ENCODE measurements around the gene SYTL2.
"Not testable (repeated sequence)": the region's sequence is repeated elsewhere in the genome, so short reads cannot be mapped to it uniquely, and the experiment has no call there.

The SYTL2 gene, protein sequence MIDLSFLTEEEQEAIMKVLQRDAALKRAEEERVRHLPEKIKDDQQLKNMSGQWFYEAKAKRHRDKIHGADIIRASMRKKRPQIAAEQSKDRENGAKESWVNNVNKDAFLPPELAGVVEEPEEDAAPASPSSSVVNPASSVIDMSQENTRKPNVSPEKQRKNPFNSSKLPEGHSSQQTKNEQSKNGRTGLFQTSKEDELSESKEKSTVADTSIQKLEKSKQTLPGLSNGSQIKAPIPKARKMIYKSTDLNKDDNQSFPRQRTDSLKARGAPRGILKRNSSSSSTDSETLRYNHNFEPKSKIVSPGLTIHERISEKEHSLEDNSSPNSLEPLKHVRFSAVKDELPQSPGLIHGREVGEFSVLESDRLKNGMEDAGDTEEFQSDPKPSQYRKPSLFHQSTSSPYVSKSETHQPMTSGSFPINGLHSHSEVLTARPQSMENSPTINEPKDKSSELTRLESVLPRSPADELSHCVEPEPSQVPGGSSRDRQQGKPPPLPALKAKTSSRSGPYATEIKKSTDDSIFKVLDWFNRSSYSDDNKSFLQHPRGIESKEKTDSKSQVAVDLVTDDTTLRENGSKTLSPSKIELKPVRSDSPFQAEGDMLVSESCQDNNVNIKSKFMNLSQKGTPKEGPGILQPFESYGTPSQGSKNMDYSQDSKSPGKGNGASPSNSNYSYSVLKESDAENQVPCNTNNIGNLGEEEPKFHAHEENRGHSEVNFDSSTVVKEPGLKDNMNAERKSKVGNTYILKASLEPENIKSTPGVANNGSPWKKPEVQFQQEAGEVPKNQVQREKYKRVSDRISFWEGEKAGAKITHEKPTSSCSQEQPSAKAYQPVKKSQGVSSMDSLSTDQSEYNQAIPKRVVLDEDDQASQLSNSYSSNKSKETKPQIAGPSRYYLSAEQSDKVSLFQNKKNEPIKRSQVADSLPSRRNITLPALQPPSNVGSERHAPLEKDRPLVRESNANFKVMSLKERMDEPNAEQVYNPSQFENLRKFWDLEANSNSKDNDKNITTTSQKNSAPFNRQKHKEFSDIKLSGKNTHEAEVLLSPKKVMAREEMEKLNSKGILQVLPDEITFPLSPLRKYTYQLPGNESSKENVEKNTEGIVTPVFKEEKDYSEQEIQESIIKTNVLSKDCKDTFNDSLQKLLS (N-terminal part only)

GRCh38 chr11:85810871-85811611 is at the start of gene SYTL2:
TSS of gene SYTL2 (minus strand) at chr11:85811141. CDS start at chr11:85757725, 53,416 bp downstream.
- Histone ChIP-seq H3K27ac (ENCODE audit: low read depth, low read length) (no peak within 1 kb of the TSS), H3K4me3 (ENCODE audit: low read depth in 1 of 2, low read length in 2 of 2) (peak within 1 kb of the TSS; percentile 47 to 83), H3K27me3 (ENCODE audit: control insufficient read depth in 1 of 2, insufficient read depth in 2 of 2, low read length in 2 of 2) (no peaks in the 10 kb centered on the region), H3K9me3 (ENCODE audit: low read length) (no peaks in the 10 kb centered on the region), H3K9ac (ENCODE audit: low read length) (no peak within 1 kb of the TSS), H3K4me1 (ENCODE audit: insufficient read depth, low read length) (peaks cover 6% of the 10 kb centered on the region), H3K36me3 (ENCODE audit: insufficient read depth, low read length) (no peaks in the 10 kb centered on the region)

DNA sequence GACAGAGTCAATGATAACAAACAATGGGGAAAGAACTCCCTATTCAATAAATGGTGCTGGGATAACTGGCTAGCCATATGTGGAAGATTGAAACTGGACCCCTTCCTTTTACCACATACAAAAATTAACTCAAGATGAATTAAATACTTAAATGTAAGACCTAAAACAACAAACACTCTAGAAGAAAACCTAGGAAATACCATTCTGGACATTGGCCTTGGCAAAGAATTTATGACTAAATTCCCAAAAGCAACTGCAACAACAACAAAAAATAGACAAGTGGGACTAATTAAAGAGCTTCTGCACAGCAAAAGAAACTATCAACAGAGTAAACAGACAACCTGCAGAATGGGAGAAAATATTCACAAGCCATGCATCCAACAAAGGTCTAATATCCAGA is 48.6 kb upstream of the SYTL2 start:
- H3K36me3 ChIP-seq (ENCODE audit: insufficient read depth, low read length); H3K9me3 ChIP-seq (ENCODE audit: low read length); H3K4me1 ChIP-seq (ENCODE audit: insufficient read depth, low read length); H3K27ac ChIP-seq (ENCODE audit: low read depth, low read length); H3K27me3 ChIP-seq (ENCODE audit: control insufficient read depth in 1 of 2, insufficient read depth in 2 of 2, low read length in 2 of 2); H3K9ac ChIP-seq (ENCODE audit: low read length); H3K4me3 ChIP-seq (ENCODE audit: low read depth in 1 of 2, low read length in 2 of 2): not testable (repeated sequence)

GRCh38 chr11:85857098-85857497 is 46.2 kb upstream of the SYTL2 start:
- Histone ChIP-seq H3K36me3 (ENCODE audit: insufficient read depth, low read length) (no peaks in the 10 kb centered on the region), H3K27me3 (ENCODE audit: control insufficient read depth in 1 of 2, insufficient read depth in 2 of 2, low read length in 2 of 2) (no peaks in the 10 kb centered on the region), H3K4me1 (ENCODE audit: insufficient read depth, low read length) (peaks cover 6% of the 10 kb centered on the region), H3K27ac (ENCODE audit: low read depth, low read length) (no peak overlapping the region), H3K9me3 (ENCODE audit: low read length) (no peaks in the 10 kb centered on the region), H3K9ac (ENCODE audit: low read length) (no peak overlapping the region), H3K4me3 (ENCODE audit: low read depth in 1 of 2, low read length in 2 of 2) (no peak overlapping the region)

- Histone ChIP-seq H3K27ac (ENCODE audit: low read depth, low read length) (peak within 1 kb of the TSS; percentile 82), H3K4me1 (ENCODE audit: insufficient read depth, low read length) (peaks cover 6% of the 10 kb centered on the region), H3K4me3 (ENCODE audit: low read depth in 1 of 2, low read length in 2 of 2) (peak within 1 kb of the TSS; percentile 80 to 92), H3K27me3 (ENCODE audit: control insufficient read depth in 1 of 2, insufficient read depth in 2 of 2, low read length in 2 of 2) (no peaks in the 10 kb centered on the region), H3K9me3 (ENCODE audit: low read length) (no peaks in the 10 kb centered on the region), H3K36me3 (ENCODE audit: insufficient read depth, low read length) (no peaks in the 10 kb centered on the region), H3K9ac (ENCODE audit: low read length) (peak within 1 kb of the TSS; percentile 91)
These were observed 44.4 kb upstream of the SYTL2 start, which contains the start of gene CCDC83 for GRCh38 chr11:85855341-85855656. TSS of gene CCDC83 (plus strand) at chr11:85855383. CDS start at chr11:85865124, 9,741 bp downstream.

GRCh38 chr11:85854557-85855340 is 43.8 kb upstream of the SYTL2 start:
- Histone ChIP-seq H3K4me3 (ENCODE audit: low read depth in 1 of 2, low read length in 2 of 2) (peak overlapping the region; percentile 80 to 92), H3K4me1 (ENCODE audit: insufficient read depth, low read length) (peaks cover 6% of the 10 kb centered on the region), H3K9ac (ENCODE audit: low read length) (peak overlapping the region; percentile 91), H3K9me3 (ENCODE audit: low read length) (no peaks in the 10 kb centered on the region), H3K27me3 (ENCODE audit: control insufficient read depth in 1 of 2, insufficient read depth in 2 of 2, low read length in 2 of 2) (no peaks in the 10 kb centered on the region), H3K36me3 (ENCODE audit: insufficient read depth, low read length) (no peaks in the 10 kb centered on the region), H3K27ac (ENCODE audit: low read depth, low read length) (peak overlapping the region; percentile 82)

- Histone ChIP-seq H3K4me1 (ENCODE audit: insufficient read depth, low read length) (peaks cover 6% of the 10 kb centered on the region), H3K36me3 (ENCODE audit: insufficient read depth, low read length) (no peaks in the 10 kb centered on the region), H3K27ac (ENCODE audit: low read depth, low read length) (peak overlapping the region; percentile 82), H3K27me3 (ENCODE audit: control insufficient read depth in 1 of 2, insufficient read depth in 2 of 2, low read length in 2 of 2) (no peaks in the 10 kb centered on the region), H3K9ac (ENCODE audit: low read length) (peak overlapping the region; percentile 91), H3K9me3 (ENCODE audit: low read length) (no peaks in the 10 kb centered on the region), H3K4me3 (ENCODE audit: low read depth in 1 of 2, low read length in 2 of 2) (peak overlapping the region; percentile 80 to 92)
These were observed 43.2 kb upstream of the SYTL2 start for GRCh38 chr11:85854212-85854556.

DNA sequence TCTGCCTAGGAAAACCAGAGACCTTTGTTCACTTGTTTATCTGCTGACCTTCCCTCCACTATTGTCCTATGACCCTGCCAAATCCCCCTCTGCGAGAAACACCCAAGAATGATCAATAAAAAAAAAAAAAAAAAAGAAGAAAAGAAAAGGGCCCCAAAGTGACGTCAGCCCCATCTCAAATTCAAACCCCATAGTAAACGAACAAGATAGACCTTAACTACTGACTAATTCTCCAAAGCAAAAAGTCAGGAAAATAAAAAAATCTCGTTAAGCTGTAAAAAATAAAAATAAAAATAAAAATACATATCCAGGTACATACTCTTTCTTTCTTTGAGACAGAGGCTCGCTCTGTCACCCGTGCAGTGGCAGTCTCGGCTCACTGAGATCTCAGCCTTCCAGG is 42.6 kb upstream of the SYTL2 start:
- not testable (repeated sequence) for H3K9ac ChIP-seq (ENCODE audit: low read length); H3K27me3 ChIP-seq (ENCODE audit: control insufficient read depth in 1 of 2, insufficient read depth in 2 of 2, low read length in 2 of 2); H3K4me1 ChIP-seq (ENCODE audit: insufficient read depth, low read length); H3K9me3 ChIP-seq (ENCODE audit: low read length); H3K36me3 ChIP-seq (ENCODE audit: insufficient read depth, low read length); H3K27ac ChIP-seq (ENCODE audit: low read depth, low read length); H3K4me3 ChIP-seq (ENCODE audit: low read depth in 1 of 2, low read length in 2 of 2)

GRCh38 chr11:85852754-85853153 is 41.8 kb upstream of the SYTL2 start:
- H3K4me1 ChIP-seq (ENCODE audit: insufficient read depth, low read length); H3K4me3 ChIP-seq (ENCODE audit: low read depth in 1 of 2, low read length in 2 of 2); H3K27ac ChIP-seq (ENCODE audit: low read depth, low read length); H3K9me3 ChIP-seq (ENCODE audit: low read length); H3K27me3 ChIP-seq (ENCODE audit: control insufficient read depth in 1 of 2, insufficient read depth in 2 of 2, low read length in 2 of 2); H3K9ac ChIP-seq (ENCODE audit: low read length); H3K36me3 ChIP-seq (ENCODE audit: insufficient read depth, low read length): not testable (repeated sequence)

- Histone ChIP-seq H3K4me1 (ENCODE audit: insufficient read depth, low read length) (no peaks in the 10 kb centered on the region), H3K9ac (ENCODE audit: low read length) (no peak overlapping the region), H3K27ac (ENCODE audit: low read depth, low read length) (no peak overlapping the region), H3K4me3 (ENCODE audit: low read depth in 1 of 2, low read length in 2 of 2) (no peak overlapping the region), H3K36me3 (ENCODE audit: insufficient read depth, low read length) (no peaks in the 10 kb centered on the region), H3K27me3 (ENCODE audit: control insufficient read depth in 1 of 2, insufficient read depth in 2 of 2, low read length in 2 of 2) (no peaks in the 10 kb centered on the region), H3K9me3 (ENCODE audit: low read length) (no peaks in the 10 kb centered on the region)
These were observed 37.6 kb upstream of the SYTL2 start for GRCh38 chr11:85848556-85848955.

- Histone ChIP-seq H3K4me1 (ENCODE audit: insufficient read depth, low read length) (no peaks in the 10 kb centered on the region), H3K36me3 (ENCODE audit: insufficient read depth, low read length) (no peaks in the 10 kb centered on the region), H3K9me3 (ENCODE audit: low read length) (no peaks in the 10 kb centered on the region), H3K27ac (ENCODE audit: low read depth, low read length) (no peak overlapping the region), H3K9ac (ENCODE audit: low read length) (no peak overlapping the region), H3K4me3 (ENCODE audit: low read depth in 1 of 2, low read length in 2 of 2) (no peak overlapping the region), H3K27me3 (ENCODE audit: control insufficient read depth in 1 of 2, insufficient read depth in 2 of 2, low read length in 2 of 2) (no peaks in the 10 kb centered on the region)
These were observed 37.1 kb upstream of the SYTL2 start for GRCh38 chr11:85848006-85848405.
